GM18505 (cell line): Measurements from ENCODE around the gene CSGALNACT2.
A peak's percentile ranks its signal among the peaks of the same experiment; 100 is the strongest.

Experiments used
- ATAC-seq: cut with Tn5 transposase; IDR thresholded peaks from one replicate; pipeline ENCODE4 v1.9.1; 2021; ENCODE audit not compliant: unreplicated experiment
- POLR2A ChIP-seq: IDR thresholded peaks from 4 replicates; pipeline ENCODE4 v1.6.1; 2011; ENCODE audit warnings: borderline replicate concordance; ENCODE audit not compliant: insufficient read depth, insufficient read length; ENCODE audit errors: extremely low read depth

CSGALNACT2 gene

GRCh38 chr10:43123361-43124093, 14.7 kb upstream of the CSGALNACT2 start:
- no peak for ATAC-seq
- no peak for TF ChIP-seq POLR2A

- TF ChIP-seq POLR2A, result no peak
Measured at GRCh38 chr10:43124094-43124521, 14.1 kb upstream of the CSGALNACT2 start.

GRCh38 chr10:43124574-43125273, 13.5 kb upstream of the CSGALNACT2 start:
- no peak for TF ChIP-seq POLR2A
- ATAC-seq, result no peak

More at GRCh38 chr10:43124094-43124521, 14.1 kb upstream of the CSGALNACT2 start:
- no peak for ATAC-seq

- no peak for TF ChIP-seq POLR2A
- ATAC-seq, result no peak
Measured at GRCh38 chr10:43125274-43125845, 12.9 kb upstream of the CSGALNACT2 start.

- ATAC-seq, result no peak
Measured at GRCh38 chr10:43125881-43126731, 12.1 kb upstream of the CSGALNACT2 start.

GRCh38 chr10:43126759-43127424, 11.4 kb upstream of the CSGALNACT2 start:
- TF ChIP-seq POLR2A, result no peak
- no peak for ATAC-seq

More at GRCh38 chr10:43125881-43126731, 12.1 kb upstream of the CSGALNACT2 start:
- no peak for TF ChIP-seq POLR2A

GRCh38 chr10:43127442-43127841, 10.8 kb upstream of the CSGALNACT2 start:
- TF ChIP-seq POLR2A, result no peak
- no peak for ATAC-seq

- TF ChIP-seq POLR2A, result no peak
- no peak for ATAC-seq
Measured at GRCh38 chr10:43128331-43128730, 9.9 kb upstream of the CSGALNACT2 start.

GRCh38 chr10:43128958-43129706, 9.1 kb upstream of the CSGALNACT2 start:
- peak; percentile 78 for ATAC-seq
- TF ChIP-seq POLR2A, result no peak

DNA sequence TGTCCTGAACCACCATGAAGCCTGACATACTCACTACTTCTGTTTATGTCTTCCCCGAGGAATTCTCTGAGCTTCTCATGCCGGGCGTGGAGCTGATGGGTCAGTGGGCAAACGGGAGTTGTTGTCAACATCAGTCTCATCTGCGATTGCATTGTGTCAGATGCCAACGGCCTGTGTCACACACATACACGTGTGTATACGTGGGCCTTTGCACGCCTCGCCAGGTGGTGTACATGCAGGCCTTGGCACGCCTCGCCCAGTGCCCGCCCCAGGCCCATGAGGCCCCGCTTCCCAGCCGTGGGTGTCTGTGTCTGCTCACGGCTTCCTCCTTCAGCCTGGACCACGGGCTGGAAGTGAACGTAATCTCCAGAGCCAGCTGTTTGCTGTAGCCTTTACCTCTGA, 7.5 kb upstream of the CSGALNACT2 start:
- TF ChIP-seq POLR2A, result no peak
- ATAC-seq, result no peak

DNA sequence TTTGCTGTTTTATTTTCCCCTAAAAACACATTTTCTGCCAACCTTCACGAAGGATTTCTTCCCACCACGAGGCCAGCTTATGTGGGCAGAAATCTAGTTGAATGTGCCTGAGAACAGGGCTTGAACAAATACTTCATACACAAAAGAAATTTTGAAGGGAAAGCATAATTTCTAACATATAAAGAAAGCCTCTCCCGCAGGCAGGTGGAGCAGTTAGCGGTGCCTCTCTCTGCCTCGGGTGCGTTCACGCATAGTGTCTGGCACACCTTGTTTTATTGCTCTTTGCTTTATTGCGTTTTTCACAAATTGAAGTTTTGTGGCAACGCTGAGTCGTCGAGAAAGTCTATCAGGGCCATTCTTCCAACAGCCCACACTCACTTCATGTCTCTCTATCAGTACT, 7.0 kb upstream of the CSGALNACT2 start:
- ATAC-seq, result no peak
- no peak for TF ChIP-seq POLR2A

DNA sequence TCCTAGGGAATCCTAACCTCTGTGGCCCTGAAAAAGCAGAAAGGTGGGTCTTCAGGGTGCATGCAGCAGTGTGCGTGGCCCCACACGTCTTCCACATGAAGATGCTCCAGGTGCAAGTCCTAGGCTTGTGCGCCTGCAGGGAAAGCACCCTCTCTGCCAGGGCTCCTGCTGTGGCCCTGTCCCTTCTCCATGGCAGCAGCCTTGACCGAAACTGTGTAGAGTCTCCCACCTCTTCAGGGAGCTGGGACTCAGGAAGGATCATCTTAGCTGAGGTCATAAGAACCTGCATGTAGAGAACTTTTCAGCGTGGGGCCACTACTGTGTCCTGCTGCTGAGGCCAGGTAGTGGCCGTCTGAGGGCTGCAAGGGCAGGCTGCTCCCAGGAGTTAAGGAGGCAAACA, 6.3 kb upstream of the CSGALNACT2 start:
- no peak for TF ChIP-seq POLR2A
- no peak for ATAC-seq
